ENCODE data around the gene HDLBP.

The HDLBP gene

GRCh38 chr2:241227594-241227993 is 87.9 kb downstream of the HDLBP start:
- DNase-seq (ENCODE audit: low read depth) = no peak

DNA sequence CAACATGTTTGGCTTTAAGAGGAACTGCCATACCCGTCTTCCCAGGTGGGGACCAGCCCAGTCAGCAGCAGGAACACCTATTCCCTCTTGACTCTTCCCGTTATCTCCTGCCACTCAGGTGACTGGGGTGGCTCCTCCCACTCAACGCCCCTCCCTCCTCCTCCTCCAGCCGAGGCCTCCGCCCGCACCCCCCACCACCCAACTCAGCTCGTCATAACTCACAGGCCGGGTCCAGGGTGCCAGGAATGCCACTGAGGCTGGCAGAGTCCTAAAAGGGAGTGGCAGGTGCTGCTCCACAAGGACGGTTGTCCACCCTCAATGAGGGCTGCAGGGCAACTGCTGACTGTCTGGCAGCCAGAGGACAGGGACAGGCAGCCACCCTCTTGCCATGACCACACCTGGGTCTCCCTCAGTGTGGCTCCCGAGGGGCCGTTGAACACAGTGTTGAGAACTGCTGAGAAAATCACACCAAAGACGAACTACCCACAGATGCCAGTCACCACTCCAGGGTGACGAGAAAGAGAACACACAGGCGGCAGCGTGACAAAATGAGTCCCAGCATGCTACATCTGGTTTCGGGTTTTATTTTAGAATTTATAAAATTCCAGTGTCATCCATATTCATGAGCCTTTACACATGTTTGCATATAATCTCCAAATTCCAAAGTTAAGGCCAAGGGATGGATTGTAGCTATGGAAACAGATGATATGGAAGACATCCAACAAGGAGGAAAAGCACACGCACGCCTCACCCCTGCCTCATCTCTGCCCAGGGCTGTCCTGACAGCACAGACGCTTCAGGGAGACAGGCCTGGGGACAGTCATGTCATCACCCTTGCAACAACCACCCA is 88.5 kb downstream of the HDLBP start:
- DNase-seq (ENCODE audit: low read depth) = no peak

GRCh38 chr2:241225983-241226382 is 89.5 kb downstream of the HDLBP start:
- no peak for DNase-seq (ENCODE audit: low read depth)

GRCh38 chr2:241225545-241225944 is 89.9 kb downstream of the HDLBP start:
- DNase-seq (ENCODE audit: low read depth) = no peak

DNA sequence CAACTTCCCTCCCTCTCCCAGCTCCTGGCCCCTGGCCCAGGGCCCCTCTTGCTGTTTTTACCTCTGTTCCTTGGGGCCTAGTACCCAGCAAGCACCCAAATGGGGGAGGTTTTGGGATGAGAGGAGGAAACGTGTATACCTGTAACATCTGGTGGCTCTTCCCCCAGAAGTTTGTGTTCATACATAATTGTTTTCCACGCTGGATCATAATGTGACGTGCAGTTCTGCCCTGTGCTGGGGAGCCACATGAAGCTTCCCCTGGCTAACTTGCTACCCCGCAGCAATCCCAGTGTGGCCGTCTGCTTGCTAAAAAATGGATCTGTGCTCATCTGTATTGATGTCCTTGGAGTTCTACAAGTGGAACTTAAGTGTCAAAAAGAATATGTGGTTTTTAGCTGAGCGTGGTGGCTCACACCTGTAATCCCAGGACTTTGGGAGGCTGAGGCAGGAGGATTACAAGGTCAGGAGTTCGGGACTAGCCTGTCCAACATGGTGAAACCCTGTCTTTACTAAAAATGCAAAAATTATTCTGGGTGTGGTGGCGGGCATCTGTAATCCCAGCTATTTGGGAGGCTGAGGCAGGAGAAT is 90.5 kb downstream of the HDLBP start:
- DNase-seq (ENCODE audit: low read depth) = no peak

DNA sequence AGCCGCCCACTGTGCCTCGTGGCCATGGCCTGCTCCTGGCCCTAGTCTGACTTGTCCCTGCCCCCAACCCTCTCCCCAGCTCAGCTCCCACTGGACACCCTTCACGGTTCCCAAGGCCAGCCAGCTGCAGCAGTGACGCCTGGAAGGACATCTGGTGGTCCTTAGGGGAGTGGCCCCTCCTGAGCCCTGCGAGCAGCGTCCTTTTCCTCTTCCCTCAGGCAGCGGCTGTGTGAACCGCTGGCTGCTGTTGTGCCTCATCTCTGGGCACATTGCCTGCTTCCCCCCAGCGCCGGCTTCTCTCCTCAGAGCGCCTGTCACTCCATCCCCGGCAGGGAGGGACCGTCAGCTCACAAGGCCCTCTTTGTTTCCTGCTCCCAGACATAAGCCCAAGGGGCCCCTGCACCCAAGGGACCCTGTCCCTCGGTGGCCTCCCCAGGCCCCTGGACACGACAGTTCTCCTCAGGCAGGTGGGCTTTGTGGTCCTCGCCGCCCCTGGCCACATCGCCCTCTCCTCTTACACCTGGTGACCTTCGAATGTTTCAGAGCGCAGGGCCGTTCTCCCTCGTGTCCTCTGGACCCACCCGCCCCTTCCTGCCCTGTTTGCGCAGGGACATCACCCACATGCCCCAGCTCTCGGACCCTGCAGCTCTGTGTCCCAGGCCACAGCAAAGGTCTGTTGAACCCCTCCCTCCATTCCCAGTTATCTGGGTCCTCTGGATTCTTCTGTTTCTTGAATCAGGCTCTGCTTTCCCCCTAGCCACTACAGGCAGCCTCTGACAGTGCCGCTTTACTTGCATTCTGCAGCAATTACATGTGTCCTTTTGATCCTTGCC is 91.2 kb downstream of the HDLBP start:
- no peak for DNase-seq (ENCODE audit: low read depth)

- DNase-seq (ENCODE audit: low read depth) = no peak
These were observed 92.1 kb downstream of the HDLBP start for GRCh38 chr2:241223211-241224017.

DNA sequence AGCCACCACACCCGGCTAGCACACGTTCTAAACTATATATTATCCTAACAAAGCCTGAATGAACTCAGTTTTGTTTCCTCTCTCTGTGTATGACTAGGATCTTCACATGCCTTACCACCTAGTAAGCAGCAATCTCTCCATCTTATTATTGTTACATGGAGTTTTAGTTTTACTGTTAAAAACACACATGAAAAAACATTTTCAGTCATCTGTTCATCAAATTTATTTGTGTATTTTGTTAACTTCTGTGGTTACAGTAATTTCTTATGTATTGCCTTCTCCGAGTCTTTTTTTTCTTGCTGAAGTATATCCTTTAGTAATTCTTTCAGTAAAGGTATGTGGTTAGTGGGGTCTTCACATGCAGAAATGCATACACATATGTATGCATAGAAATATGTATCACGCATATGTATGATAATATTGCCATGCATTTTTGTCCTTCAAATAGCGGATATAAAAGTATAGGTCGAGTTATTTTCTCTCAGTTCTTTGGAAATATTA is 95.6 kb downstream of the HDLBP start:
- DNase-seq (ENCODE audit: low read depth) = no peak

GRCh38 chr2:241219030-241219382 is 96.5 kb downstream of the HDLBP start:
- no peak for DNase-seq (ENCODE audit: low read depth)

DNA sequence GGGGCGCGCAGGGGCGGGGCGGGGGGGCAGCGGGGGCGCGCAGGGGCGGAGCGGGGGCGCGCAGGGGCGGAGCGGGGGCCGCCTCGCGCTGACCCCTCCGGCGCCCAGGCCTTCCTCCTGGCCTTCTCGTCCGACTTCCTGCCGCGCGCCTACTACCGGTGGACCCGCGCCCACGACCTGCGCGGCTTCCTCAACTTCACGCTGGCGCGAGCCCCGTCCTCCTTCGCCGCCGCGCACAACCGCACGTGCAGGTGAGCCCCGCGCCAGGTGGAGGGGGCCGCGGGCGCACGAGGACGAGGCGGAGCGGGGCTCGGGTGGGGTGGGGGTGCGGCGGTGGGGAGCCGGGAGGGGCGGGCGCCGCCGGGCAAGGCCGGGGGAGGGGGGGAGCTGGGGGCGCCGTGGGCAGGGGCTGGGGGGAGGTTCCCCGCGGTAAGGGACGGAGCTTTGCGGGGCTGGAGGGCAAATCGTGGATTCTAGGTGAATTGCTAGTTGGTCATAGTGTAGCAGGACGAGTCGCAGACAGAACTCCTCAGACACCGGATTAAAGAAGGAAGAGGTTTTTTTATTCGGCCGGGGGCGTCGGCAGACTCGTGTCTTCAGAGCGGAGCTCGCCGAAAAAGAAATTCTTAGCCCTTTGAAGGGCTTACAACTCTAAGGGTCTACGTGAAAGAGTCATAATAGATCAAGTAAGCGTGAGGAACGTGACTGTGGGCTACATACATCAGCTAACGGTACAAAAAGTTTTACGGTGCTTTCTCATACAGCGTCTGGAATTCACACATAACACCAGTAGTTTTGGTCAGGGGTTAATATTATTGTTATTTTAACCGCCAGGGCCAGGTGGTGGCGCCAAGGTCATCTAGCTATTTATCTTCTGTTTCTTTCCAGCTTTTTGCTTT is 97.1 kb downstream of the HDLBP start:
- no peak for DNase-seq (ENCODE audit: low read depth)

GRCh38 chr2:241217320-241218031 is 98.0 kb downstream of the HDLBP start:
- no peak for DNase-seq (ENCODE audit: low read depth)

DNA sequence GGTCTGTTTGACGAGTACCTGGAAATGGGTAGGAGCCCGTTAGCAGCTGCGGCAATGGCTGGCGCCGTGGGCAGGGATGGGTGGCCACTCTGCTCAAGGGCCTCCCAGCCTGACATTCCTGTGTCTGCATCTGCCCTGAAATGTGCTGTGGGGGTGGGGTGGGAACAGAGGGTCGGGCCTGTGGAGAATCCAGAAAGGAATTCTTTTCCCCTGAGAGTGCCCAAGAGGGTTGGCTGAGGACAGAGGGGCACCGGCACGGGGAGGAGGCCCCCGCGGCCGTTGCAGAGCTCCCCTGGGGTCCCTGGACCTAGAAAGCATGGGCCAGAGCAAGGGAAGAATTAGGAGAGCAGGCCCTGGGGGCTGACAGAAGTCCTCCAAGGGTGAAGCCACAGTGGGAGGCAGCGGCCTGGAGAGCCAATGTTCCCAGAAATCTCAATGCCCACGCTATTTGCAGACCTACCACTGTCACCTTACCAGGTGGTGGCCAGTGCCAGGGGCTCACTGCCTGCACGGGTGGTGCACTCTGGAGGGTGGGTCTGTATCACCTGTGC is 99.2 kb downstream of the HDLBP start:
- no peak for DNase-seq (ENCODE audit: low read depth)

- DNase-seq (ENCODE audit: low read depth) = no peak
These were observed 100.1 kb downstream of the HDLBP start for GRCh38 chr2:241215421-241215820.

DNA sequence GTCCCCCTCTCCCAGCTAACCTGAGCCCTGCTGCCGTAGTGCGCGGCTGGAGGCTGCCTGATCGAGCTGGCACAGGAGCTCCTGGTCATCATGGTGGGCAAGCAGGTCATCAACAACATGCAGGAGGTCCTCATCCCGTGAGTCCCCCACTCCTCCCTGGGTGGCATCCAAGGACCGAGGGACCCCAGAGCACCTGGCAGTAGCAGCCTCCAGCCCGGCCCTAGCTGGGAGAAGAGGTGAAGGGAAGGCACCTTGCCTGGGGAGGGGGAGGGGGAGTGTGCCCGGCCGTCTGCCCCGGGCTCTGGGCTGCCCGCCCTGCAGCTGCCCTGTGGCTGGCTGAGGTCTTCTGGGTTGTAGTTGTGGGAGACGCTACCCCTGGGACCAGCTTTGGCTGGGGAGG is 100.7 kb downstream of the HDLBP start:
- DNase-seq (ENCODE audit: low read depth) = no peak

DNA sequence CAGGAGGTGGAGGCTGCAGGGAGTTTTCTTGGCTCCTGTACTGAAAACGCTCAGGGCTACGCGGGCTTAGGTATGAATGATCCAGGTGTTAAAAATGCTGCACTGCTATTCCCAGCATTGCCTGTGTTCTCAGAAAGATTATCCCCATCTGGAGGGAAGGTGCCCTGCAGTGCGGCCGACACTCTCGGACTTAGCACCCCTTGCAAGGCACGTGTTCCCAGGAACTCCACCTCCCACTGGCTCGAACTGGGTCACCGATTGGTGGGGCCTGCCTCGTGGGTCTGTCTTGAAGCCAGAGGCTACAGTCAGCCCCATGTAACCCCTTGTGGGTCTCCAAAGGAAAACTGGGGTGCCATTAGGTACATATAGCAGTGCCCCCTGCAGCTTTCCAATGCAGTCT is 101.3 kb downstream of the HDLBP start:
- DNase-seq (ENCODE audit: low read depth) = no peak

DNA sequence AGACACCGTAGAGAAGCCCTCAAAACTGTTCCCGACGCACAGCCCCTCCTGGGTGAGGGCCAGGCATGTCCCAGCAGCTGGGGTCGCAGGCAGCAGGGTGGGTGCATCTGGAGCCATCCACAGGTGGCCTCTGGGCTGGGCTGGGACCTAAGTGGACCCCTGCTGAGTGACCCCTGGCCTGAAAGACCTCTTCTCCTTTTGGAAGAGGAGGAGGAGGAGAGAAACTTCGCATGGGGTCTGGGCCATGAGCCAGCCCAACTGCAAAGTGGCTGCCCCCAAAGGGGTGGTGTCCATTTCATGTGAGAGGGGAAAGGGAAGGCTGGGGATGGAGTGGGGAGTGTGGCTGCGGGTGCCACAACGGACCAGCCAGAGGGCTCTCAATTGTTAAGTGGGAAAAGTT is 101.9 kb downstream of the HDLBP start:
- DNase-seq (ENCODE audit: low read depth) = no peak

GRCh38 chr2:241213041-241213440 is 102.4 kb downstream of the HDLBP start:
- no peak for DNase-seq (ENCODE audit: low read depth)

DNA sequence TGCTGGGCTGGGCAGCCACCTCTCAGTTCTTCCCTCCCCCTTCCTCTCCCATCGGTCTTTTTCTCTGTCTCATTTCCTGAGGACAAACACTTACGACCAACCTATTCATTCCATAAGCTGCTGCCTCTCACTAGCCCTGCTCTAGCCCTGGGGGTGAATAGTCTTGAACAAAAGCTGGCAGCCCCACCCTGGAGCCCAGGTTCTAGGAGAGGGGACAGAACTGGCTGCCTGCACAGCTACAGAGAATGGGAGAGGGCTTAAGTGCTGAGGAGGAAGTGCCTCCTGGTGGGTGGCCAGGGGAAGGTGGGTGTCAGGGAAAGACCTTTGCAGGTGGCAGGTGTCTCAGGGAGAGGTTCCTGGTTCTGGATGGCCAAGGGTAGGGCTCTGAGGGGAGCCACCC is 104.2 kb downstream of the HDLBP start:
- no peak for DNase-seq (ENCODE audit: low read depth)

- DNase-seq (ENCODE audit: low read depth) = no peak
These were observed 106.2 kb downstream of the HDLBP start for GRCh38 chr2:241209271-241209670.

GRCh38 chr2:241208058-241208457 is 107.4 kb downstream of the HDLBP start:
- no peak for DNase-seq (ENCODE audit: low read depth)
